GM19463 (cell line): ENCODE results near the gene LIMK1.

Experiments used
- ATAC-seq: cut with Tn5 transposase; IDR thresholded peaks from one replicate; pipeline ENCODE4 v1.9.1; 2021; ENCODE audit warnings: mild to moderate bottlenecking, moderate library complexity; ENCODE audit not compliant: unreplicated experiment

Gene LIMK1

DNA sequence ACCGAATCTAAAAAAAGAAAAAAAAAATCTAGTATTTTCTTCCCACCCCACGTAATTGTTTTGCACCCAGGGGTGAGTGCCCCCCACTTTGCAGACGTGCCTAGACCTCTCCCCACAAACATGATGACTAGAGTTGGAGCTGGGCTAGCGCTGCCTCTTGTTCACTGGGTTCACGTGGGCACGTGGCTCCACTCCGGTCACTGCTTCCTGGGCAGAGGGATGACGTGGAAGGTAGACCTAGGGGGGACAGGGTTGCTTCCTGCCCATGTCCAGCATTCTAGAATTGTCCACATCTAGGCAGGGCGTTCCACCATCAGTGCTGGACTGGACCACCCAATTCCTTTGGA, 861 bp upstream of the LIMK1 start:
- no peak for ATAC-seq

GRCh38 chr7:74083928-74084721, 521 bp downstream of the LIMK1 start:
- ATAC-seq = peak; percentile 31

DNA sequence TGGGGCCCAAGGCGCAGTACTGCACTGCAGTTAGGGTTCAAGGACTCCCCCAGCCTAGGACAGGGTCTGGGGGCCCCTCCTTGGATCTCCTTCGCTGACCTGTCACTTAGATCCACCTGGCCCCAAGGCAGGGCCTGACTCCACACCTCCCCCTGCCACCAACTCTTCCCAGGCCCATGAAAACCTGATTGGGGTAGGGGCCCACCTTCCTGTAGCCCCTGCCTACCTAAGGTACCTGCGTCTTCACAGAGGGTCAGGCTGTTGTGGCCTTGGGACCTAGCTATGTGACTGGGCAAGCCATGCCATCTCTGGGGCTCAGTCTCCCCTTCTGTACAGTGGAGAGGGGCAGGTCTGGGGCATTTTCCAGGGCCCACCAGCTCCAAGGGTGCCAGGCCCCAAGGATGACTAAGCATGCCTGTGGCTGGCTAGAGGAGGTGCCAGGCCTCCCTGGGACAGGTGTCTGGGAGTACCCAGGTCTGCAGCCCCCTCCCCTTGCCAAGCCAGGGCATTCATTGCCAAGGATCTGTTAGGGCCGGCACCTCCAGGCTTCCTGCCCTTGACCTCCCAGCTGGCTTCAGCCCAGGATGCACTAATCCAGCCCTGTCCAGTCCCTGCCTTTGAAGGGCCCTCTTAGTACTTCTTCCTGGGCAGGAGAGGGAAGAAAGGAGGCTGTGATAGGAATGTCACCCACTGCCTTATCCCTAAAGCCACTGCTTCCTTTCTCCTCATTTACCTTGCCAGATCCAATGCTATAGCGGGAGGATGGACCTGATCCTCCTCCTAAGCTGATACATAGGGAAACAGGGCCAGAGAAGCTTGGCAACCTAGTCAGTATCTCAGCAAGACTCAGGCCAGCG, 1.3 kb downstream of the LIMK1 start:
- ATAC-seq = no peak

DNA sequence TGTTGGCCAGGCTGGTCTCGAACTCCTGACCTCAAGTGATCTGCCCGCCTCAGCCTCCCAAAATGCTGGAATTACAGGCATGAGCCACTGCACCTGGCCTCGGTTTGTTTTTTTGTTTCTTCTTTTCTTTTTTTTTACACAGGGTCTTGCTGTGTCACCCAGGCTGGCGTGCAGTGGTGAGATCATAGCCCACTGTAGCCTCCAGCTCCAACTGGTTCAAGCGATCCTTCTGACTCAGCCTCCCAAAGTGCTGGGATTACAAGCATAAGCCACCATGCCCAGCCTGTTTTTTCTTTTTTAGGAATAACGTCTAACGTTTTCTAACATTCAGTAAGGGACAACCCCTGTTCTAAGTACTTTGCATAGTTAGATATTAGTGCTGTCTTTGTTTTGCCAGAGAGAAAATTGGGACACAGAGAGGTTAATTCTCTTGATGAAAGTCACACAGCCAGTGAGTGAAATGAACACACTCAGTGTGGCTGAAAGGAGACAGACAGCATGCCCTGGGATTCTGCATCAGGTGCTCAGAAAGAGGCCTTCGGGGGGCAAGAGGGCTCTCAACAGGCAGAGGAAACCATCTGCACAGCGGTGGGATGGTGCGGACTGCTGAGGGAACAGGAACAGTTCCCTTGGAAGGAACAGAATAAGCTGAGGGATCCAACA, 4.3 kb downstream of the LIMK1 start:
- no peak for ATAC-seq

- ATAC-seq = no peak
Observed at GRCh38 chr7:74092321-74092963, 8.8 kb downstream of the LIMK1 start.

DNA sequence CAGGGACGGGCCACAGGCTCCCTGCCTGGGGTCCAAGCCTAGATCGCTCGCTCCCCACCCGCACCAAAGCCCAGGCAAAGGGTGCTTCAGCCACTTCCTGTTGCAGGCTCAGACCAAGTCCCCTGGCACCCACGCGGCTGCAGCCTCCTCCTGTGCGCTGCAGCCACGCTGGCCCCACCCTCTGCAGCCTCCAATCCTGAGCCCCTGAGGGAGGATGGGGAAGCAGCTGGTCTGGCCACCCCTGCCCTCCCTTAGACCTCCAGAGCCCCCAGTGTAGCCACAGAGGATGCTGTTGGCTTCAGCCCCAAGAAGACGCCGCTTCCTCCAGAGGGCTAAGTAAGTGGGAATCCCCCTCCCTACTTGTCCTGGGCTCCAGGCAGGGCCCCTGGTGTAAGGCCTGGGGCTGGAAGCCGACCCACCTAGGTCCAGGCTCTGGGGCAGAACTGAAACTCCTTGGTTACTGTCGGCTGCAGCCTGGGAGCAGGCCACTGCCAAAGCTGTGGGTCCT, 9.4 kb downstream of the LIMK1 start:
- peak; percentile 73 for ATAC-seq

GRCh38 chr7:74093671-74094223, 10.1 kb downstream of the LIMK1 start:
- peak; percentile 13 for ATAC-seq

DNA sequence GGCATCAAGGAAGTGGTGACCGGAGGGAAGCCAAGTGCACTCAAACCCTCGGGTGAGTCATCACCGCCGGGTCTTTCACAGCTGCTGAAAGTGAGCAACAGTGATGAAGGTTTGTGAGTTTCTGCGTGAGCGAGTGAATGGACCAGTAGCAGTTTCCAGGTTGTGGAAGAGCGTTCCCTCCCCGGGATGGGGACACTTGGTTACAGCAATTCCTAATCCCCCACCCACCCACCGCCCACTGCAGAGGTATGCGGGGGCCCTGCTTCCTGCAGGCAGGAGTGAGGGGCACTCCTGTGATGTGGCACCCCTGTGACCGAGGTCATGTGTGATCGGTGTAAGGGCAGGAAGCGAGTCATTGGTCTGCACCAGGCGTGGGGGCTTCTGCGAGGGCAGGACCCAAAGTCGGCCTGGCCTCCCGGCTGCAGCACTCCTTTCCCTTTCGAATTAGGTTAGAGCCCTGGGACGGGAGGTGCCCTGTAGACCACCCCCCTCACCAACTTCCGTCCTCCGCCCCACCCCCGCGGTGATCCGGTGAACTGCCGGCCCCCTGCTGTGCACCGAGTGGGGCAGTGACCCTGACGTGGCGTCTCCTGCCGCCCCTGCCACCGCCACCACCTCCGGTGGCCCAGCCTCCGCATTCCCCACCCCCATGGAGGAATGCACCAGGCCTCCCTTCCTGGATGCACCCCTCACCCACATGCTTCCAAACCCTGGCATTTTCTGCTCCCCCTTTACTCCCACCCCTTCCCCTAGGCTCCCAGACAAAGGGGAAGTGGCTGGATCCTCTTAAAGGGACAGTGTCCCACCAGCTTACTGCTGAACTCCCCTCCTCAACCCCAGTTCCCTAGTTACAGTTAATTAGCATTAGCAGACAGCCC, 10.9 kb downstream of the LIMK1 start:
- peak; percentile 45 for ATAC-seq

DNA sequence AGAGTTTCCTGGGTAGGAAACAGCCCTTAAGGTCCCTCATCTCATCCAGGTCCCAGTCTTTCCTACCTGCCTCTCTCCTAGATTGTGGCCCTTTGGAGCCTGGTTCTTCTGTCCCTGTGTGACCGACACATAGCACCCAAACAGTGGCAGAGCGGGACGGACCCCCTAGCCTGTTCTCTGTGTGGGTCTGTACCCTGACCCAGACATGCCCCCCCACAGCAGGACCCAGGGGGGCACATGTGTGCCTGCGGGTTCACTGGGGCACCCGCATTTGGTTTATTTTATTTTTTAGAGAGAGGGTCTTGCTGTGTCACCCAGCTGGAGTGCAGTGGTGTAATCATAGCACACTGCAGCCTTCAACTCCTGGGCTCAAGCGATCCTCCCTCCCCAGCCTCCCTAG, 11.5 kb downstream of the LIMK1 start:
- ATAC-seq = no peak

GRCh38 chr7:74097937-74098614, 14.5 kb downstream of the LIMK1 start:
- no peak for ATAC-seq

GRCh38 chr7:74099031-74099430, 15.4 kb downstream of the LIMK1 start:
- no peak for ATAC-seq

DNA sequence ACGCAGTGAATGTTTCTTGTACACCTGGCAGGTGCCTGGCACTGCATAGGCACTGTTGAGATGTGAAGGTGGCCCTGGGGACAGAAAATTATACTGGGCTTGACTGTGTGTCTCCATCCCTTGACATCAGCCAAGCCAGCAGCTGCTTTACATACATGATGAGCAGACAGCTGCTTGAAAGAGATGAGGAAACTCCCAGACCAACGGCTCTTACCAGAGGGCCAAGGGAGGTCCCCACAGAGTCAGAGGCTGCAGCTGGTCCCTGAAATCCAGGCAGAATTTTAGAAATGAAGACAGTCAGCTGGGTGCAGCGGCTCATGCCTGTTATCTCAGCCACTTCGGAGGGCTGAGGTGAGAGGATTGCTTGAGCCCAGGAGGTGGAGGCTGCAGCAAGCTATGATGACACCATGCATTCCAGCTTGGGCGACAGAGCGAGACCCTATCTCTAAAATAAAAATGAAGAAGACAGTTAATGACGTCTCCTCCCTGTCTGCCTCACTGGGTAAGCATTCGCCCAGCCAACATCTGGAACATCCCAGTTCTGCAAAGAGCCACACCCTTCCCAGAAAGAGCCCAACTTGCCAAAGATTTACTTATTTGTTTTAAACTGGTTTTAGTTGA, 17.6 kb downstream of the LIMK1 start:
- ATAC-seq = peak; percentile 92

GRCh38 chr7:74103219-74103772, 19.7 kb downstream of the LIMK1 start:
- no peak for ATAC-seq

- ATAC-seq = no peak
Observed at GRCh38 chr7:74104702-74105101, 21.1 kb downstream of the LIMK1 start.

GRCh38 chr7:74105992-74106391, 22.4 kb downstream of the LIMK1 start:
- ATAC-seq = no peak

- ATAC-seq = no peak
Observed at GRCh38 chr7:74106846-74107245, 23.2 kb downstream of the LIMK1 start.

GRCh38 chr7:74115326-74115725, 31.7 kb downstream of the LIMK1 start:
- no peak for ATAC-seq

DNA sequence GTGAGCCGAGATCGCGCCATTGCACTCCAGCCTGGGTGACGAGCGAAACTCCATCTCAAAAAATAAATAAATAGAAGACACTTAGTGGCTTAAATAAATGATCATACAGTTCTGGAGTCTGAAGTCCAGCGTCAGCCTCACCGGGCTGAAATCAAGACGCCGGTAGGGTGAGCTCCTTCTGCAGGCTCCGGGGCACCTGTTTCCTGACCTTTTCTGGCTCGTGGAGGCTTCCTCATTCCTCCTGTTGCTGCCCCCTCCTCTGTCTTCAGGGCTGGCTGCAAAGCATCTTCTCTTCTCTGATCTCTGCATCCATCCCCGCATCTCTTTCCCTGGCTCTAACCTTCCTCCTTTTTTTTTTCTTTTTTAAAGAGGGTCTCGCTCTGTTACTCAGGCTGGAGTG, 32.8 kb downstream of the LIMK1 start:
- ATAC-seq = no peak
